Activated CD4-positive, alpha-beta T cell treated with anti-CD3 and anti-CD28 coated beads for 36 hours (primary cell): ENCODE measurements around the gene RARA. TPM values are rescaled to one million over a fixed set of nuclear protein-coding genes. Genes with fewer than 3 reads are reported as not detected.

Experiments used
- ATAC-seq: fragments of 200-7000 bp; cut with Tn5 transposase; one replicate; pipeline ENCODE4 v1.10.0; 2021; ENCODE audit warnings: mild to moderate bottlenecking, moderate library complexity
- CTCF ChIA-PET: fragments of 350-600 bp; sonication (Branson Sonifier 250); formaldehyde crosslinking; loops from one replicate; lab custom pipeline; 2021; ENCODE audit warnings: antibody characterized with exemption; lab: Charles Lee
- POLR2A ChIA-PET: fragments of 350-600 bp; sonication (Branson Sonifier 250); formaldehyde crosslinking; loops from one replicate; lab custom pipeline; 2021; ENCODE audit warnings: antibody characterized with exemption, inconsistent platforms; lab: Charles Lee
- DNase-seq: peaks from one replicate; pipeline ENCODE4 v3.0.0-alpha.2; 2020
- H3K27ac Mint-ChIP-seq: one replicate; pipeline ENCODE4 v1.8.0; 2021; ENCODE audit warnings: mixed read lengths
- H3K27me3 Mint-ChIP-seq: one replicate; pipeline ENCODE4 v1.8.0; 2021; ENCODE audit warnings: mixed read lengths
- H3K36me3 Mint-ChIP-seq: one replicate; pipeline ENCODE4 v1.8.0; 2021; ENCODE audit warnings: low read depth, mixed read lengths
- H3K4me1 Mint-ChIP-seq: one replicate; pipeline ENCODE4 v1.8.0; 2021; ENCODE audit warnings: mixed read lengths
- H3K4me3 Mint-ChIP-seq: one replicate; pipeline ENCODE4 v1.8.0; 2021; ENCODE audit warnings: mild to moderate bottlenecking, moderate library complexity, mixed read lengths
- H3K9me3 Mint-ChIP-seq: one replicate; pipeline ENCODE4 v1.8.0; 2021; ENCODE audit warnings: low read depth, mixed read lengths
- intact Hi-C, 2 experiments: fragments of 100-400 bp; cut with DNase I in 1 of 2; cut with micrococcal nuclease in 1 of 2; formaldehyde crosslinking; loops; one replicate each; pipeline versions ENCODE4 v1.14.2 to v1.15.1; 2022 to 2024; cut with DNase I, micrococcal nuclease
- total RNA-seq, 2 experiments: library from RNA; stranded (reverse); gene quantifications; one replicate each; pipeline ENCODE4 v1.2.3, GENCODE V29; 2021

RARA gene
- total RNA-seq, 2 experiments from 2014 or later: 29.8 to 40.2 TPM

- Mint-ChIP-seq H3K4me1 (peaks cover 20% of the 10 kb centered on the region), H3K4me3 (no peak overlapping the region), H3K36me3 (no peaks in the 10 kb centered on the region), H3K9me3 (no peaks in the 10 kb centered on the region), H3K27me3 (peaks cover 10% of the 10 kb centered on the region), H3K27ac (no peak overlapping the region)
- POLR2A ChIA-PET: interaction anchor here (1.8 kb wide), 1 partner anchor 56 kb away, joined by 6 read pairs; the partner anchor contains the start of gene TOP2A
- CTCF ChIA-PET: interaction anchor here (0.6 to 10.3 kb wide), 14 partner anchors 9 to 200 kb away, joined by 3 to 150 read pairs (median 4); partner anchors contain the start of genes IGFBP4 and TOP2A
- DNase-seq: no peak
- intact Hi-C loops: loop anchor here in 1 of 2 experiments (5.0 kb wide), 2 partner anchors 261 to 456 kb away; no protein-coding TSS in a partner anchor
- ATAC-seq: no peak
These were observed 52.3 kb downstream of the RARA start for GRCh38 chr17:40361063-40361924.

GRCh38 chr17:40361925-40362695 lies 53.1 kb downstream of the RARA start:
- H3K4me1 Mint-ChIP-seq: peaks cover 20% of the 10 kb centered on the region
- peaks cover 10% of the 10 kb centered on the region for H3K27me3 Mint-ChIP-seq
- peak; percentile 26 for ATAC-seq
- ChIA-PET CTCF (interaction anchor here (0.6 to 10.3 kb wide), 23 partner anchors 10 to 199 kb away, joined by 3 to 150 read pairs (median 4); partner anchors contain the start of genes IGFBP4 and TOP2A), POLR2A (interaction anchor here (0.7 to 1.8 kb wide), 6 partner anchors 55 to 187 kb away, joined by 3 to 8 read pairs (median 4); partner anchors contain the start of gene TOP2A)
- H3K36me3 Mint-ChIP-seq: no peaks in the 10 kb centered on the region
- DNase-seq: no peak
- peak overlapping the region; percentile 56 for H3K4me3 Mint-ChIP-seq
- intact Hi-C loops: loop anchor here (1.0 to 5.0 kb wide), 7 partner anchors 53 to 455 kb away; partner anchors contain the start of gene IGFBP4 (in 1 of the 2)
- H3K27ac Mint-ChIP-seq: no peak overlapping the region
- H3K9me3 Mint-ChIP-seq: no peaks in the 10 kb centered on the region

GRCh38 chr17:40362696-40363110 lies 53.7 kb downstream of the RARA start:
- POLR2A ChIA-PET: interaction anchor here (0.7 to 1.8 kb wide), 7 partner anchors 55 to 186 kb away, joined by 3 to 8 read pairs (median 3); partner anchors contain the start of gene TOP2A
- H3K4me1 Mint-ChIP-seq: peaks cover 20% of the 10 kb centered on the region
- ATAC-seq (peak; percentile 91), DNase-seq (peak; percentile 95)
- intact Hi-C loops: loop anchor here (1.0 to 5.0 kb wide), 7 partner anchors 53 to 455 kb away; partner anchors contain the start of gene IGFBP4 (in 1 of the 2)
- no peaks in the 10 kb centered on the region for H3K9me3 Mint-ChIP-seq
- no peak overlapping the region for H3K27ac Mint-ChIP-seq
- peak overlapping the region; percentile 67 for H3K4me3 Mint-ChIP-seq
- CTCF ChIA-PET: interaction anchor here (0.6 to 10.3 kb wide), 25 partner anchors 9 to 272 kb away, joined by 3 to 150 read pairs (median 4); partner anchors contain the start of gene TOP2A
- peaks cover 10% of the 10 kb centered on the region for H3K27me3 Mint-ChIP-seq
- no peaks in the 10 kb centered on the region for H3K36me3 Mint-ChIP-seq

- Mint-ChIP-seq H3K4me3 (peak overlapping the region; percentile 67), H3K9me3 (no peaks in the 10 kb centered on the region), H3K27me3 (peaks cover 10% of the 10 kb centered on the region), H3K36me3 (no peaks in the 10 kb centered on the region), H3K4me1 (peaks cover 18% of the 10 kb centered on the region), H3K27ac (no peak overlapping the region)
- intact Hi-C loops: loop anchor here (2.0 to 5.0 kb wide), 3 partner anchors 118 to 454 kb away; no protein-coding TSS in a partner anchor
- POLR2A ChIA-PET: interaction anchor here (0.7 to 1.8 kb wide), 5 partner anchors 54 to 186 kb away, joined by 3 to 6 read pairs (median 3); partner anchors contain the start of gene TOP2A
- DNase-seq (peak; percentile 62), ATAC-seq (peak; percentile 42)
- CTCF ChIA-PET: interaction anchor here (0.6 to 10.3 kb wide), 21 partner anchors 8 to 271 kb away, joined by 3 to 150 read pairs (median 4); partner anchors contain the start of gene TOP2A
These were observed 54.3 kb downstream of the RARA start for GRCh38 chr17:40363111-40363827.

- ChIA-PET CTCF (interaction anchor here (0.9 to 3.3 kb wide), 5 partner anchors 9 to 196 kb away, joined by 4 to 16 read pairs (median 8); partner anchors contain the start of gene TOP2A), POLR2A (interaction anchor here (1.9 kb wide), 1 partner anchor 9 kb away, joined by 6 read pairs; no protein-coding TSS in a partner anchor)
- Mint-ChIP-seq H3K4me1 (peaks cover 13% of the 10 kb centered on the region), H3K27me3 (peaks cover 10% of the 10 kb centered on the region), H3K9me3 (no peaks in the 10 kb centered on the region), H3K36me3 (no peaks in the 10 kb centered on the region), H3K4me3 (peak within 1 kb of the TSS; percentile 67), H3K27ac (no peak within 1 kb of the TSS)
- intact Hi-C loops: loop anchor here in 1 of 2 experiments (5.0 kb wide), 2 partner anchors 258 to 453 kb away; no protein-coding TSS in a partner anchor
- no peak for ATAC-seq
- DNase-seq: no peak
These were observed 55.3 kb downstream of the RARA start, which contains the start of gene GJD3 for GRCh38 chr17:40364121-40364861. GJD3 (minus strand) TSS chr17:40364737; CDS start chr17:40363815, 922 bp downstream.

GRCh38 chr17:40364906-40365305 lies 55.9 kb downstream of the RARA start:
- ATAC-seq (no peak), DNase-seq (no peak)
- Mint-ChIP-seq H3K36me3 (no peaks in the 10 kb centered on the region), H3K27me3 (peaks cover 10% of the 10 kb centered on the region), H3K27ac (no peak overlapping the region), H3K4me3 (no peak overlapping the region), H3K4me1 (peaks cover 13% of the 10 kb centered on the region), H3K9me3 (no peaks in the 10 kb centered on the region)
- ChIA-PET POLR2A (interaction anchor here (0.6 to 1.9 kb wide), 2 partner anchors 8 to 195 kb away, joined by 4 to 6 read pairs; no protein-coding TSS in a partner anchor), CTCF (interaction anchor here (0.7 to 2.6 kb wide), 8 partner anchors 8 to 195 kb away, joined by 3 to 16 read pairs (median 4); partner anchors contain the start of gene WIPF2)
- intact Hi-C loops: loop anchor here in 1 of 2 experiments (5.0 kb wide), 2 partner anchors 257 to 452 kb away; no protein-coding TSS in a partner anchor

- Mint-ChIP-seq H3K4me3 (no peak overlapping the region), H3K36me3 (no peaks in the 10 kb centered on the region), H3K9me3 (no peaks in the 10 kb centered on the region), H3K4me1 (peaks cover 13% of the 10 kb centered on the region), H3K27ac (no peak overlapping the region), H3K27me3 (peaks cover 7% of the 10 kb centered on the region)
- no peak for ATAC-seq
- ChIA-PET POLR2A (interaction anchor here (0.6 to 1.2 kb wide), 3 partner anchors 8 to 116 kb away, joined by 3 to 7 read pairs (median 4); no protein-coding TSS in a partner anchor), CTCF (interaction anchor here (0.7 to 2.6 kb wide), 5 partner anchors 11 to 167 kb away, joined by 3 to 16 read pairs (median 4); partner anchors contain the start of gene WIPF2)
- DNase-seq: no peak
- intact Hi-C loops: no loop called here
These were observed 57.3 kb downstream of the RARA start for GRCh38 chr17:40366076-40366860.

- intact Hi-C loops: no loop called here
- Mint-ChIP-seq H3K27me3 (peaks cover 4% of the 10 kb centered on the region), H3K36me3 (no peaks in the 10 kb centered on the region), H3K27ac (no peak overlapping the region), H3K4me3 (no peak overlapping the region), H3K9me3 (no peaks in the 10 kb centered on the region), H3K4me1 (peaks cover 12% of the 10 kb centered on the region)
- ATAC-seq (no peak), DNase-seq (no peak)
- ChIA-PET CTCF (interaction anchor here (0.6 to 2.6 kb wide), 3 partner anchors 10 to 712 kb away, joined by 3 to 8 read pairs (median 3); no protein-coding TSS in a partner anchor), POLR2A (no interaction called here)
These were observed 58.0 kb downstream of the RARA start for GRCh38 chr17:40366861-40367518.
